Measurements from ENCODE around the gene ZNF200.
"Not testable (repeated sequence)": the region's sequence is repeated elsewhere in the genome, so short reads cannot be mapped to it uniquely, and the experiment has no call there.

The ZNF200 gene

DNA sequence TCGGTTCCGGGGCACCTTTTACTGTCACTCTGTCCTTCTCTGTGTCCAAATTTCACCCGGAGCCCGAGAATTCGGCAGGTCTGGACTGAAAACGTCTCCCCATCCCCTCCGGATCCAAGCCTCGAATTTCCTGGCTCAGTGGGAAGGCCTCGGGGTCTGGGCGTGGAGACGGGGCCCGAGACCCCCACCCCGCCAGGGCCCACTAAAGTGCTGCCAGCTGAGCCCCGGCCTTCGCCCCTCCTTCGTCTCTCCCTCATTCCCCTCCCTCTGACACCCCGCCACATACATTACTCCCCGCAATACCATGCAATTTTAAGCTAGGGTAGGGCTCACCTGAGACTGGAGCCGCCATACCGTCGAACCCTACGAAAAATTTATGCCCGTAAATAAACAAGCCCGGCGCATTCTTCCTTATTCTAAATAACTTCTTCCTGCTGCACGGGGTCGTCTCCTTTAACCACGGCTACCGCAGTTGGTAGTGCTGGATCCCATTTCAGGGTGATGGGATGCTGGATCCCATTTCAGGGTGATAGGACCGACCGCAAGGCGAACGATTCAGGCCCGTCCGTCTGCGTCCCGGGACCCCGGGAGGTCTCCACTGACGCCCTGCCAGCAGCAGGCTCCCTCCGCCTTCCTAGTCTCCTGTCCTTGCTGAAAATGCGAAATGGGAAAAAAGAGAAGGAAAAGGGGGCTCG is 51.4 kb downstream of the ZNF200 start (continued):
- TF ChIP-seq, protein P1, sequence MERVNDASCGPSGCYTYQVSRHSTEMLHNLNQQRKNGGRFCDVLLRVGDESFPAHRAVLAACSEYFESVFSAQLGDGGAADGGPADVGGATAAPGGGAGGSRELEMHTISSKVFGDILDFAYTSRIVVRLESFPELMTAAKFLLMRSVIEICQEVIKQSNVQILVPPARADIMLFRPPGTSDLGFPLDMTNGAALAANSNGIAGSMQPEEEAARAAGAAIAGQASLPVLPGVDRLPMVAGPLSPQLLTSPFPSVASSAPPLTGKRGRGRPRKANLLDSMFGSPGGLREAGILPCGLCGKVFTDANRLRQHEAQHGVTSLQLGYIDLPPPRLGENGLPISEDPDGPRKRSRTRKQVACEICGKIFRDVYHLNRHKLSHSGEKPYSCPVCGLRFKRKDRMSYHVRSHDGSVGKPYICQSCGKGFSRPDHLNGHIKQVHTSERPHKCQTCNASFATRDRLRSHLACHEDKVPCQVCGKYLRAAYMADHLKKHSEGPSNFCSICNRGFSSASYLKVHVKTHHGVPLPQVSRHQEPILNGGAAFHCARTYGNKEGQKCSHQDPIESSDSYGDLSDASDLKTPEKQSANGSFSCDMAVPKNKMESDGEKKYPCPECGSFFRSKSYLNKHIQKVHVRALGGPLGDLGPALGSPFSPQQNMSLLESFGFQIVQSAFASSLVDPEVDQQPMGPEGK (CRISPR knock-in tag; IDR thresholded peaks at IDR 0.05; ENCODE audit: borderline replicate concordance), result no peak
- TF ChIP-seq PPARA (CRISPR knock-in tag; IDR thresholded peaks at IDR 0.05; ENCODE audit: borderline replicate concordance) (no peak), TCF4 (CRISPR knock-in tag; IDR thresholded peaks at IDR 0.05; ENCODE audit: borderline replicate concordance) (no peak), ZNF8 (CRISPR knock-in tag; IDR thresholded peaks at IDR 0.05) (no peak), ZNF70 (CRISPR knock-in tag; IDR thresholded peaks at IDR 0.05) (no peak), OSR1 (CRISPR knock-in tag; IDR thresholded peaks at IDR 0.05) (no peak), ZC3H10 (CRISPR knock-in tag; IDR thresholded peaks at IDR 0.05) (no peak), RARB (CRISPR knock-in tag; IDR thresholded peaks at IDR 0.05) (no peak), ESRRG (CRISPR knock-in tag; IDR thresholded peaks at IDR 0.05) (no peak), CSRNP3 (CRISPR knock-in tag; IDR thresholded peaks at IDR 0.05) (no peak), ARNTL (CRISPR knock-in tag; IDR thresholded peaks at IDR 0.05; ENCODE audit: borderline replicate concordance, low read depth) (no peak), CSDC2 (CRISPR knock-in tag; IDR thresholded peaks at IDR 0.05) (no peak)

DNA sequence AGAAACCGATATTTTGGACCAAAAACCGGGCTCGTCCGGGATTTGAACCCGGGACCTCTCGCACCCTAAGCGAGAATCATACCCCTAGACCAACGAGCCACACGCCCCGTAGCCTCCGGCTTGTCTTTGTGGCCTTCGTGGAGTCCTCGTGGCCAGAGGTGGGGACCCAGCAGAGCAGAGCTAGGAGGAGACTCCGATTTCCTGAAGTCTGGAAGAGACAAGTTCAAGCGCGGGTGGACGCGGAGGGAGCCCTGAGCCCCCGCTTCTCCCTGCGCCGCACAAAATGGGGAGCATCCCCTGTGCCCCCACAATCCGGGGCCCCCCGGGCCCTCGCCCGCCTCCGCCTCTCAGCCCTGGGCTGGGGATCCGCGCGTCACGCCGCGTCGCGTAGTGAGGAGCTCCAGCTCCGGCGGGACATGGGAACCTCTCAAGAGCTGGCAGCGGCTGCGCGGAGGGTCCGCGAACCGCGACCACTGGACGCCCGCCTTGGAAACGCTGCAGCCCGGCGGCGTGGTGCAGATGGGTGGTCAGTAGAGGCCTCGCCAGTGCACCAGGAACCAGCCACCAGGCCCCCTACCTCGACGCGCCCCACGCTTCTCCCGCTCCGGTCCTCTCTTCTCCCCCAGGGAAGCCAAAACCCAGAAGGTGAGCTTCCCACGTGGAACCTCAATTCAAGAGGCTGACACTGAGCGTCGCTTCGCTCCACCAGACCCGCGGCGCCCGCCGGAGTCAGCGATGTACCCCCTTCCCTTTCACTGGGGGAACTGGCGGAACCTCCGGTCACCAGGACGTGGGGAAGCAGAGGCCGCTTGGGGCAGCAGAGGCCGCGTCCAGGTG is 52.1 kb downstream of the ZNF200 start:
- peak; percentile 68 for ATAC-seq
- TF ChIP-seq SNAI2 (CRISPR knock-in tag; IDR thresholded peaks at IDR 0.05) (no peak), ZNF8 (CRISPR knock-in tag; IDR thresholded peaks at IDR 0.05) (no peak), RARB (CRISPR knock-in tag; IDR thresholded peaks at IDR 0.05) (no peak), CSDC2 (CRISPR knock-in tag; IDR thresholded peaks at IDR 0.05) (no peak), POU6F1 (CRISPR knock-in tag; IDR thresholded peaks at IDR 0.05; ENCODE audit: borderline replicate concordance, low read depth) (no peak), TOX (CRISPR knock-in tag; IDR thresholded peaks at IDR 0.05; ENCODE audit: borderline replicate concordance) (no peak), OSR1 (CRISPR knock-in tag; IDR thresholded peaks at IDR 0.05) (no peak), ZFP30 (CRISPR knock-in tag; IDR thresholded peaks at IDR 0.05) (no peak), ZNF70 (CRISPR knock-in tag; IDR thresholded peaks at IDR 0.05) (no peak), ARNTL (CRISPR knock-in tag; IDR thresholded peaks at IDR 0.05; ENCODE audit: borderline replicate concordance, low read depth) (no peak), ESRRG (CRISPR knock-in tag; IDR thresholded peaks at IDR 0.05) (no peak), GLIS3 (CRISPR knock-in tag; IDR thresholded peaks at IDR 0.05) (no peak), PPARA (CRISPR knock-in tag; IDR thresholded peaks at IDR 0.05; ENCODE audit: borderline replicate concordance) (no peak)
- TF ChIP-seq, protein P2, sequence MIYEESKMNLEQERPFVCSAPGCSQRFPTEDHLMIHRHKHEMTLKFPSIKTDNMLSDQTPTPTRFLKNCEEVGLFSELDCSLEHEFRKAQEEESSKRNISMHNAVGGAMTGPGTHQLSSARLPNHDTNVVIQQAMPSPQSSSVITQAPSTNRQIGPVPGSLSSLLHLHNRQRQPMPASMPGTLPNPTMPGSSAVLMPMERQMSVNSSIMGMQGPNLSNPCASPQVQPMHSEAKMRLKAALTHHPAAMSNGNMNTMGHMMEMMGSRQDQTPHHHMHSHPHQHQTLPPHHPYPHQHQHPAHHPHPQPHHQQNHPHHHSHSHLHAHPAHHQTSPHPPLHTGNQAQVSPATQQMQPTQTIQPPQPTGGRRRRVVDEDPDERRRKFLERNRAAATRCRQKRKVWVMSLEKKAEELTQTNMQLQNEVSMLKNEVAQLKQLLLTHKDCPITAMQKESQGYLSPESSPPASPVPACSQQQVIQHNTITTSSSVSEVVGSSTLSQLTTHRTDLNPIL (CRISPR knock-in tag; IDR thresholded peaks at IDR 0.05; ENCODE audit: low read depth), result no peak
- TF ChIP-seq, protein P1 (CRISPR knock-in tag; IDR thresholded peaks at IDR 0.05; ENCODE audit: borderline replicate concordance), result no peak
- TF ChIP-seq, protein P3, sequence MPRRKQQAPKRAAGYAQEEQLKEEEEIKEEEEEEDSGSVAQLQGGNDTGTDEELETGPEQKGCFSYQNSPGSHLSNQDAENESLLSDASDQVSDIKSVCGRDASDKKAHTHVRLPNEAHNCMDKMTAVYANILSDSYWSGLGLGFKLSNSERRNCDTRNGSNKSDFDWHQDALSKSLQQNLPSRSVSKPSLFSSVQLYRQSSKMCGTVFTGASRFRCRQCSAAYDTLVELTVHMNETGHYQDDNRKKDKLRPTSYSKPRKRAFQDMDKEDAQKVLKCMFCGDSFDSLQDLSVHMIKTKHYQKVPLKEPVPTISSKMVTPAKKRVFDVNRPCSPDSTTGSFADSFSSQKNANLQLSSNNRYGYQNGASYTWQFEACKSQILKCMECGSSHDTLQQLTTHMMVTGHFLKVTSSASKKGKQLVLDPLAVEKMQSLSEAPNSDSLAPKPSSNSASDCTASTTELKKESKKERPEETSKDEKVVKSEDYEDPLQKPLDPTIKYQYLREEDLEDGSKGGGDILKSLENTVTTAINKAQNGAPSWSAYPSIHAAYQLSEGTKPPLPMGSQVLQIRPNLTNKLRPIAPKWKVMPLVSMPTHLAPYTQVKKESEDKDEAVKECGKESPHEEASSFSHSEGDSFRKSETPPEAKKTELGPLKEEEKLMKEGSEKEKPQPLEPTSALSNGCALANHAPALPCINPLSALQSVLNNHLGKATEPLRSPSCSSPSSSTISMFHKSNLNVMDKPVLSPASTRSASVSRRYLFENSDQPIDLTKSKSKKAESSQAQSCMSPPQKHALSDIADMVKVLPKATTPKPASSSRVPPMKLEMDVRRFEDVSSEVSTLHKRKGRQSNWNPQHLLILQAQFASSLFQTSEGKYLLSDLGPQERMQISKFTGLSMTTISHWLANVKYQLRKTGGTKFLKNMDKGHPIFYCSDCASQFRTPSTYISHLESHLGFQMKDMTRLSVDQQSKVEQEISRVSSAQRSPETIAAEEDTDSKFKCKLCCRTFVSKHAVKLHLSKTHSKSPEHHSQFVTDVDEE (CRISPR knock-in tag; IDR thresholded peaks at IDR 0.05), result no peak

DNA sequence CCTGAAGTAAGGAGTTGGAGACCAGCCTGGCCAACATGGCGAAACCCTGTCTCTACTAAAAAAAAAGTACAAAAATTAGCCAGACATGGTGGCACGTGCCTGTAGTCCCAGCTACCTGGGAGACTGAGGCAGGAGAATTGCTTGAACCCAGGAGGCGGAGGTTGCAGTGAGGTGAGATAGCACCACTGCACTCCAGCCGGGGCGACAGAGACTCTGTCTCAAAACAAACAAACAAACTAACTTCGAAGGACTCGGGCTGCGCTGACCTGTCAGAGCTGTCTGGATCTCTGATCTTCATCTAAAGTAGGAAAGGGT is 52.7 kb downstream of the ZNF200 start:
- ATAC-seq, result not testable (repeated sequence)

All from SK-N-SH treated with all-trans-retinoic acid at 6 μM for 48 hours (cell line).